Lung (tissue), 13 donors: Measurements from ENCODE around the gene TNK2. TPM values are rescaled to one million over a fixed set of nuclear protein-coding genes. Genes with fewer than 3 reads are reported as not detected.

Experiments
- ATAC-seq: fragments of 200-7000 bp; cut with Tn5 transposase; one replicate; pipeline ENCODE4 v1.9.1; 2020; ENCODE audit warnings: moderate number of reproducible peaks; ENCODE audit not compliant: insufficient read depth, low FRiP score
- DNase-seq, 3 donors: peaks; one replicate each; pipeline ENCODE4 v3.0.0-alpha.2; 2013 to 2017
- H3K27ac ChIP-seq, 2 donors: one replicate each; pipeline ENCODE4 v1.5.1; 2013; ENCODE audit warnings: mild to moderate bottlenecking in 2 of 2, moderate library complexity in 2 of 2, control low read depth in 1 of 2, inconsistent platforms in 1 of 2, low read depth in 1 of 2, low read length in 1 of 2
- H3K27me3 ChIP-seq, 3 donors: one replicate each; pipeline ENCODE4 v1.5.1; 2013; ENCODE audit warnings: low read length in 2 of 3; ENCODE audit not compliant: control insufficient read depth in 3 of 3, insufficient read depth in 3 of 3
- H3K36me3 ChIP-seq, 4 donors: one replicate each; pipeline ENCODE4 v1.5.1; 2013; ENCODE audit warnings: low read length in 4 of 4, mild to moderate bottlenecking in 1 of 4, moderate library complexity in 1 of 4; ENCODE audit not compliant: control insufficient read depth in 4 of 4, insufficient read depth in 4 of 4
- H3K4me1 ChIP-seq, 5 donors: one replicate each; pipeline ENCODE4 v1.5.1; 2013; ENCODE audit warnings: low read length in 5 of 5, mild to moderate bottlenecking in 2 of 5, moderate library complexity in 1 of 5; ENCODE audit not compliant: control insufficient read depth in 5 of 5, insufficient read depth in 5 of 5
- H3K4me3 ChIP-seq: one replicate; pipeline ENCODE4 v1.5.1; 2013; ENCODE audit warnings: mild to moderate bottlenecking, control low read depth, moderate library complexity
- H3K9ac ChIP-seq, 2 donors: one replicate each; pipeline ENCODE4 v1.5.1; 2013; ENCODE audit warnings: low read length in 2 of 2, control low read depth in 1 of 2; ENCODE audit not compliant: insufficient read depth in 1 of 2
- H3K9me3 ChIP-seq, 4 donors: one replicate each; pipeline ENCODE4 v1.5.1; 2013; ENCODE audit warnings: low read length in 3 of 4, mild to moderate bottlenecking in 1 of 4, moderate library complexity in 1 of 4; ENCODE audit not compliant: control insufficient read depth in 4 of 4, insufficient read depth in 3 of 4
- CTCF ChIP-seq: IDR thresholded peaks from 2 replicates; pipeline ENCODE4 v1.5.1; 2012; ENCODE audit warnings: mild to moderate bottlenecking; ENCODE audit errors: control extremely low read depth, extremely low read depth
- WGBS, 2 donors: extraction: QIAGEN DNeasy Blood & Tissue Kit; methylation state at CpG; one replicate each; pipeline ENCODE4 v1.1.7; 2013; 5-methylcytosine and 5-hydroxymethylcytosine counted together
- polyA plus RNA-seq, 2 donors: library from polyadenylated mRNA; stranded (reverse); fragments of 200-250 nt; gene quantifications; one replicate each; pipeline ENCODE4 v1.2.1, GENCODE V29; 2013
- small RNA-seq: library from RNA; depleted of rRNA; stranded (forward); fragments of <200 nt; gene quantifications from one replicate; pipeline ENCODE3, GENCODE V24; 2014; ENCODE audit warnings: low replicate concordance
- total RNA-seq, 2 donors: library from RNA; depleted of rRNA in 1 of 2; stranded (reverse); fragments of >200 nt in 1 of 2; gene quantifications; one replicate each; pipeline ENCODE4 v1.2.1, GENCODE V29; 2014 to 2021
- donor health status: control.
- donor health status: control.
- donor health status: Bipolar disorder and iron deficiency.
- donor health status: healthy.
- donor health status: DM: yes; HTN: yes; CAD: no.

Gene TNK2
- total and polyA plus RNA-seq, 4 donors, result 15.0 to 63.5 (median 35.6) TPM

DNA sequence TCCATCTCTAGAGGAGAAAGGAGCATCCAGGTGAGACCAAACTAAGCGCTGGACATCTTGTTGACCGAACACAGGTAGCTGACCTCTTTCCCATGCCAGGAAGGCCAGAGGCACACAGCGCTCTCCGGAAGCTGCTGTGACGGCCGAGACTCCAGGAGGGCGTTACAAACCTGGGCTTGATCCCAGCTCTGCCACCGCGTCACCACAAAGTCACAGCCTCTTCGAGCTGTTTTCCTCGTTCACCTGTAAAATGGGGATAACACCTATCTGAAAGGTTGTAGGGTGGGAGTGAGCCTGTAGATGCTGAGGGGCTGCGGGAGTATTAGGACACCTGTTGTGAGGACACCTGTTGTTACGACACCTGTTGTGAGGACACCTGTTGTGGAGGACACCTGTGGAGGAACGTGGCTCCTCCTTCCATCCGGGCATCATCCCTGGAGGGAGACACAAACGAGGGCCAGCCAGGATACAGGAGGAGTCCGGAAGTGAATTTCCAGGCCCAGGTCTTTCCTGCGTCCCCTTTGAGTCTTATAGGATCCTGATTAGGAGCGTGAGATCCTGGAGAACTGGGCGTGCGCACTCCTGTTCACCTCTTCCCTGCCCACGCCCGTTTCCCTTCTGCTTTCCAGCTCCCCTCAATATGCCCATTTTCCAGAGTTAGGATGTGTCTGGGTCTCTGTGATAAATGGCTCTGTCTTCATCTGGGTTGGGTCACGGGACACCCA is 94.3 kb downstream of the TNK2 start:
- Histone ChIP-seq H3K27ac (no peak overlapping the region), H3K4me1 (peaks cover 0 to 7% (median 0%) of the 10 kb centered on the region in 5 donors), H3K4me3 (no peak overlapping the region), H3K9me3 (no peaks in the 10 kb centered on the region), H3K27me3 (peaks cover 0 to 29% (median 0%) of the 10 kb centered on the region in 3 donors), H3K9ac (no peak overlapping the region), H3K36me3 (no peaks in the 10 kb centered on the region)
- DNase-seq (no peak), ATAC-seq (no peak)
- TF ChIP-seq CTCF, result no peak
- 89 to 95% methylated on average over 24 of the region's 24 CpGs for whole genome bisulfite sequencing, 2 donors

Small RNAs within 50 kb of the gene (small RNA-seq; reads per million reads assigned to genes)
- gene MIR6829, result not detected
- not detected for gene RNU2-11P

Other genes starting within 250 kb of the TNK2 start
- 10 to 100 TPM; 15.7 to 20.7 TPM for gene MUC20, start 187.6 kb downstream of the TNK2 start, total RNA-seq
- gene MUC20, start 187.6 kb downstream of the TNK2 start, polyA plus RNA-seq, result 10 to 100 TPM; 11.0 to 23.9 TPM
- 10 to 100 TPM; 32.0 to 56.0 TPM for gene MUC4, start 96.6 kb downstream of the TNK2 start, total RNA-seq
- 10 to 100 TPM in 1 of 2 donors, 1 to 10 TPM in 1; 10.0 to 11.7 TPM for gene MUC4, start 96.6 kb downstream of the TNK2 start, polyA plus RNA-seq
- gene TFRC, start 173.5 kb upstream of the TNK2 start, total RNA-seq, result 100 to 1,000 TPM; 148 to 259 TPM
- 10 to 100 TPM; 28.1 to 77.2 TPM for gene TFRC, start 173.5 kb upstream of the TNK2 start, polyA plus RNA-seq